HepG2 (cell line): ENCODE data around the gene E2F3. TPM values are rescaled to one million over a fixed set of nuclear protein-coding genes. Genes with fewer than 3 reads are reported as not detected.
A peak's percentile ranks its signal among the peaks of the same experiment; 100 is the strongest.

Experiments
- CBX2 ChIP-seq, 2 experiments: fragments of 200-600 bp in 1 of 2; sonication (generic); formaldehyde crosslinking in 1 of 2; IDR thresholded peaks; 2 replicates each; pipeline versions ENCODE4 v1.7.0 to v1.8.1; 2018 to 2022; ENCODE audit warnings: low read depth in 2 of 2, low read length in 1 of 2, mild to moderate bottlenecking in 1 of 2, missing genetic modification reagents in 1 of 2
- GATAD2A ChIP-seq: IDR thresholded peaks from 2 replicates; pipeline ENCODE4 v1.6.1; 2016
- GTF3A ChIP-seq: sonication (generic); formaldehyde crosslinking; conservative IDR thresholded peaks from 2 replicates; pipeline ENCODE4 v1.4.0; 2020; ENCODE audit warnings: mild to moderate bottlenecking, missing genetic modification reagents
- HMG20B ChIP-seq: conservative IDR thresholded peaks from 2 replicates; pipeline ENCODE4 v1.6.1; 2016; ENCODE audit warnings: missing genetic modification reagents, missing compliant biosample characterization
- HOXA7 ChIP-seq: sonication (generic); formaldehyde crosslinking; IDR thresholded peaks from 2 replicates; pipeline ENCODE4 v1.8.1; 2022; ENCODE audit warnings: mild to moderate bottlenecking, missing genetic modification reagents, moderate library complexity
- NR1H2 ChIP-seq: sonication (generic); formaldehyde crosslinking; IDR thresholded peaks from 2 replicates; pipeline ENCODE4 v1.8.1; 2022; ENCODE audit warnings: low read depth, missing genetic modification reagents, borderline replicate concordance
- POGZ ChIP-seq: sonication (generic); formaldehyde crosslinking; IDR thresholded peaks from 2 replicates; pipeline ENCODE4 v1.4.0; 2020; ENCODE audit warnings: mild to moderate bottlenecking, missing genetic modification reagents
- SCMH1 ChIP-seq: sonication (generic); formaldehyde crosslinking; IDR thresholded peaks from 2 replicates; pipeline ENCODE4 v1.9.0; 2021; ENCODE audit warnings: missing genetic modification reagents, mild to moderate bottlenecking, borderline replicate concordance
- ZC3H4 ChIP-seq: sonication (generic); formaldehyde crosslinking; IDR thresholded peaks from 2 replicates; pipeline ENCODE4 v1.4.0; 2020; ENCODE audit warnings: missing genetic modification reagents, borderline replicate concordance
- ZFAT ChIP-seq: sonication (generic); formaldehyde crosslinking; conservative IDR thresholded peaks from 2 replicates; pipeline ENCODE4 v1.8.1; 2023; ENCODE audit warnings: missing genetic modification reagents, inconsistent platforms
- ZFX ChIP-seq: sonication (generic); formaldehyde crosslinking; IDR thresholded peaks from 2 replicates; pipeline ENCODE4 v1.4.0; 2020; ENCODE audit warnings: mild to moderate bottlenecking, low read depth, missing genetic modification reagents, moderate library complexity
- ZNF292 ChIP-seq: sonication (generic); formaldehyde crosslinking; IDR thresholded peaks from 2 replicates; pipeline ENCODE4 v1.8.1; 2022; ENCODE audit warnings: mild to moderate bottlenecking, low read depth, missing genetic modification reagents, borderline replicate concordance
- ZNF296 ChIP-seq: sonication (generic); formaldehyde crosslinking; conservative IDR thresholded peaks from 2 replicates; pipeline ENCODE4 v1.5.0; 2020; ENCODE audit warnings: mild to moderate bottlenecking, missing genetic modification reagents
- ZNF441 ChIP-seq: sonication (generic); formaldehyde crosslinking; IDR thresholded peaks from 2 replicates; pipeline ENCODE4 v1.7.0; 2021; ENCODE audit warnings: missing genetic modification reagents, borderline replicate concordance
- ZNF446 ChIP-seq: sonication (generic); formaldehyde crosslinking; IDR thresholded peaks from 2 replicates; pipeline ENCODE4 v1.5.0; 2020; ENCODE audit warnings: mild to moderate bottlenecking, missing genetic modification reagents
- ZNF562 ChIP-seq: sonication (generic); formaldehyde crosslinking; IDR thresholded peaks from 2 replicates; pipeline ENCODE4 v1.8.0; 2022; ENCODE audit warnings: missing genetic modification reagents, borderline replicate concordance
- ZNF589 ChIP-seq: sonication (generic); formaldehyde crosslinking; conservative IDR thresholded peaks from 2 replicates; pipeline ENCODE4 v1.8.0; 2022; ENCODE audit warnings: mild to moderate bottlenecking, moderate library complexity, missing genetic modification reagents
- ZNF607 ChIP-seq: sonication (generic); formaldehyde crosslinking; IDR thresholded peaks from 2 replicates; pipeline ENCODE4 v1.5.1; 2020; ENCODE audit warnings: missing genetic modification reagents, mild to moderate bottlenecking, borderline replicate concordance
- ZNF75D ChIP-seq: sonication (generic); formaldehyde crosslinking; IDR thresholded peaks from 2 replicates; pipeline ENCODE4 v1.8.1; 2023; ENCODE audit warnings: missing genetic modification reagents, mild to moderate bottlenecking, borderline replicate concordance
- ZNF790 ChIP-seq: sonication (generic); formaldehyde crosslinking; IDR thresholded peaks from 2 replicates; pipeline ENCODE4 v1.8.0; 2022; ENCODE audit warnings: missing genetic modification reagents, mild to moderate bottlenecking, borderline replicate concordance
- polyA plus RNA-seq, 8 experiments: library from polyadenylated mRNA; depleted of rRNA in 3 of 8; stranded (reverse) in 7 of 8; unstranded in 1 of 8; fragments of >200 nt; fragmentation: Illumina TruSeq in 4 of 8; extraction: Trizol in 4 of 8; gene quantifications; 2 replicates each; pipeline versions ENCODE4 v1.2.1 to v1.2.3, GENCODE V29; 2011 to 2016; ENCODE audit warnings: low read depth in 4 of 8, missing spikeins in 1 of 8, mixed read lengths in 1 of 8; ENCODE audit not compliant: insufficient read depth in 1 of 8
- total RNA-seq, 5 experiments: library from RNA; depleted of rRNA; stranded (reverse); fragments of >200 nt; fragmentation: Illumina TruSeq; extraction: Trizol; gene quantifications; 2 replicates each; pipeline ENCODE4 v1.2.3, GENCODE V29; 2016; ENCODE audit warnings: low read depth in 1 of 5
- TF ChIP-seq, protein P1 (sequence below): sonication (generic); formaldehyde crosslinking; IDR thresholded peaks from 2 replicates; pipeline ENCODE4 v1.4.0; 2020; ENCODE audit warnings: mild to moderate bottlenecking, missing genetic modification reagents
- TF ChIP-seq, protein P2 (sequence below), 2 experiments: sonication (generic) in 1 of 2; formaldehyde crosslinking in 1 of 2; IDR thresholded peaks; 2 replicates each; pipeline versions ENCODE4 v1.5.1 to v1.6.1; 2011 to 2020; ENCODE audit warnings: borderline replicate concordance in 1 of 2, low read depth in 1 of 2, low read length in 1 of 2, mild to moderate bottlenecking in 1 of 2, missing genetic modification reagents in 1 of 2, moderate library complexity in 1 of 2
- TF ChIP-seq, protein P3 (sequence below): sonication (generic); formaldehyde crosslinking; IDR thresholded peaks from 2 replicates; pipeline ENCODE4 v1.4.0; 2020; ENCODE audit warnings: mild to moderate bottlenecking, missing genetic modification reagents

Gene E2F3
- total and polyA plus RNA-seq, 2 of the 13 experiments (the other 11 are each of a cell fraction or from before 2014, with no cell fraction given) = 8.5 to 12.7 TPM

DNA sequence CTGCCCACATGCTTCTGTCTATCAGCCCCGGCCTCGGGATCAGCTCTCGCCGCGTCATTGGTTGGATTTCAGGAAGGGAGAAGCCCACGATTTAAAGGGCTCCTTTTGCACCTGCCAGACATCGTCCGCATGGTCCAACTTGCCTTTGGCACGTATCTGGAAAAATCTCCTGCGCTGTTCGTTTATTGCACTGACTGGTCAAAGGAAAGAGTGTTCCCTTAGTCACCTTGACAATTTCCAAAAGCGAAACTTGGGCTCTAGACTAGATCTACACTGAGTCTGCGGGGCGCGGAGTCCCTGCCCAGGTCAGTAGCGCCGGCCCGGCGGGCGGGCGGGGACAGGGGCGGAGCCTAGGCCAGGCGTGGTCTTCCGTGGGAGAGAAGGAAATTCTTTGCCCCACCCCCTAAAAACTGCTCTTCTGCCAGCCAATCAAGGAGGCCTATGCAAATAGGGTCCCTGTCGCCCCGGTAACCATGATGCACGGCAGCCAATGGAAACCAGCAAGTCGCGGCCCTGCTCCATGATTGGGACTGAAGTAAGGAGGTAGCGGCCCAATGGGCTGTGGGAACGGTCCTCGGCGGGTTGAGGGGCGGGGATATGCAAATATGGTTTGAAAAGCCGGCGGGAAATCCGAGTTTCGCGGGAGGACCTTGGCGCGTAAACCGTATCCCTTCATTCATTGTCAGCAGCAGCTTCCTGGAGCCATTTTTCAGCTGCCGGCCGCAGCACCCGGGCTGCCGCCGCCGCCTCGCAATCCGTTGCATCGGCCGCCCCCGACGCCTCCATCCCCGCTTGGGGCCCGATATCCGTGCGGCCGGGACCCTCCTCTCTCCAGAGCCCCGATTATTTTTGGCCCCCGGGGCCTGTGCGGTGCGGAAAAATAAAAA is at the start of gene E2F3 (continued):
- TF ChIP-seq ZFX (CRISPR knock-in tag) (peak; percentile 48), HOXA7 (CRISPR knock-in tag) (no peak), ZNF607 (CRISPR knock-in tag) (peak; percentile 99), GTF3A (CRISPR knock-in tag) (no peak), ZNF562 (CRISPR knock-in tag) (no peak), ZNF589 (CRISPR knock-in tag) (peak; percentile 63; the same call in 1 of the 2 replicates), ZNF292 (peak; percentile 11; the same call in 1 of the 2 replicates), ZNF790 (CRISPR knock-in tag) (peak; percentile 98), ZNF75D (CRISPR knock-in tag) (no peak), GATAD2A (CRISPR knock-in tag) (peak; percentile 29; the same call in 1 of the 2 replicates), ZC3H4 (CRISPR knock-in tag) (no peak; the same call in 1 of the 2 replicates), HMG20B (CRISPR knock-in tag) (peak; percentile 53; the same call in 1 of the 2 replicates), ZNF296 (no peak; the same call in 1 of the 2 replicates), POGZ (CRISPR knock-in tag) (peak; percentile 78), CBX2 (IDR thresholded peaks at IDR 0.05; ENCODE audit: low read depth, low read length) (no peak; the same call in 1 of the 2 replicates), CBX2 (CRISPR knock-in tag; IDR thresholded peaks at IDR 0.05; ENCODE audit: low read depth) (no peak; the same call in 1 of the 2 replicates), ZFAT (CRISPR knock-in tag) (0 out of 2 replicates have a peak, but pooled peaks have one; percentile 69), NR1H2 (CRISPR knock-in tag) (no peak), SCMH1 (no peak), ZNF441 (CRISPR knock-in tag) (peak; percentile 82), ZNF446 (CRISPR knock-in tag) (peak; percentile 93)
- TF ChIP-seq, protein P1, sequence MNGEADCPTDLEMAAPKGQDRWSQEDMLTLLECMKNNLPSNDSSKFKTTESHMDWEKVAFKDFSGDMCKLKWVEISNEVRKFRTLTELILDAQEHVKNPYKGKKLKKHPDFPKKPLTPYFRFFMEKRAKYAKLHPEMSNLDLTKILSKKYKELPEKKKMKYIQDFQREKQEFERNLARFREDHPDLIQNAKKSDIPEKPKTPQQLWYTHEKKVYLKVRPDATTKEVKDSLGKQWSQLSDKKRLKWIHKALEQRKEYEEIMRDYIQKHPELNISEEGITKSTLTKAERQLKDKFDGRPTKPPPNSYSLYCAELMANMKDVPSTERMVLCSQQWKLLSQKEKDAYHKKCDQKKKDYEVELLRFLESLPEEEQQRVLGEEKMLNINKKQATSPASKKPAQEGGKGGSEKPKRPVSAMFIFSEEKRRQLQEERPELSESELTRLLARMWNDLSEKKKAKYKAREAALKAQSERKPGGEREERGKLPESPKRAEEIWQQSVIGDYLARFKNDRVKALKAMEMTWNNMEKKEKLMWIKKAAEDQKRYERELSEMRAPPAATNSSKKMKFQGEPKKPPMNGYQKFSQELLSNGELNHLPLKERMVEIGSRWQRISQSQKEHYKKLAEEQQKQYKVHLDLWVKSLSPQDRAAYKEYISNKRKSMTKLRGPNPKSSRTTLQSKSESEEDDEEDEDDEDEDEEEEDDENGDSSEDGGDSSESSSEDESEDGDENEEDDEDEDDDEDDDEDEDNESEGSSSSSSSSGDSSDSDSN = peak; percentile 61
- TF ChIP-seq, protein P2, sequence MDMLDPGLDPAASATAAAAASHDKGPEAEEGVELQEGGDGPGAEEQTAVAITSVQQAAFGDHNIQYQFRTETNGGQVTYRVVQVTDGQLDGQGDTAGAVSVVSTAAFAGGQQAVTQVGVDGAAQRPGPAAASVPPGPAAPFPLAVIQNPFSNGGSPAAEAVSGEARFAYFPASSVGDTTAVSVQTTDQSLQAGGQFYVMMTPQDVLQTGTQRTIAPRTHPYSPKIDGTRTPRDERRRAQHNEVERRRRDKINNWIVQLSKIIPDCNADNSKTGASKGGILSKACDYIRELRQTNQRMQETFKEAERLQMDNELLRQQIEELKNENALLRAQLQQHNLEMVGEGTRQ (IDR thresholded peaks at IDR 0.05; ENCODE audit: low read depth, low read length) = no peak
- TF ChIP-seq, protein P2 (CRISPR knock-in tag; IDR thresholded peaks at IDR 0.05; ENCODE audit: borderline replicate concordance) = peak; percentile 58
- TF ChIP-seq, protein P3, sequence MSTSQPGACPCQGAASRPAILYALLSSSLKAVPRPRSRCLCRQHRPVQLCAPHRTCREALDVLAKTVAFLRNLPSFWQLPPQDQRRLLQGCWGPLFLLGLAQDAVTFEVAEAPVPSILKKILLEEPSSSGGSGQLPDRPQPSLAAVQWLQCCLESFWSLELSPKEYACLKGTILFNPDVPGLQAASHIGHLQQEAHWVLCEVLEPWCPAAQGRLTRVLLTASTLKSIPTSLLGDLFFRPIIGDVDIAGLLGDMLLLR (CRISPR knock-in tag) = 0 out of 2 replicates have a peak, but pooled peaks have one; percentile 66
